ENCODE results near the gene OR2S2.
"Not testable (repeated sequence)": the region's sequence is repeated elsewhere in the genome, so short reads cannot be mapped to it uniquely, and the experiment has no call there.

OR2S2 gene

GRCh38 chr9:35958104-35958837 lies at the start of gene OR2S2:
Gene OR2S2, minus strand, starts transcription at chr9:35958154. Its CDS starts 56 bp downstream, at chr9:35958098.
- no peak within 1 kb of the TSS for H3K27ac ChIP-seq
- TF ChIP-seq CTCF (IDR thresholded peaks at IDR 0.05): no peak
- TF ChIP-seq ZFX (IDR thresholded peaks at IDR 0.05; ENCODE audit: borderline replicate concordance): no peak

GRCh38 chr9:36007316-36007708 lies 49.4 kb upstream of the OR2S2 start:
- no peak overlapping the region for H3K27ac ChIP-seq
- TF ChIP-seq ZFX (IDR thresholded peaks at IDR 0.05; ENCODE audit: borderline replicate concordance): no peak
- no peak for TF ChIP-seq CTCF (IDR thresholded peaks at IDR 0.05)

- no peak overlapping the region for H3K27ac ChIP-seq
- TF ChIP-seq CTCF (IDR thresholded peaks at IDR 0.05) (no peak), ZFX (IDR thresholded peaks at IDR 0.05; ENCODE audit: borderline replicate concordance) (no peak)
Measured at GRCh38 chr9:36006549-36007315, 48.8 kb upstream of the OR2S2 start.

- TF ChIP-seq ZFX (IDR thresholded peaks at IDR 0.05; ENCODE audit: borderline replicate concordance) (no peak), CTCF (IDR thresholded peaks at IDR 0.05) (no peak)
- no peak overlapping the region for H3K27ac ChIP-seq
Measured at GRCh38 chr9:36005891-36006290, 47.9 kb upstream of the OR2S2 start.

GRCh38 chr9:35998333-35998732 lies 40.4 kb upstream of the OR2S2 start:
- TF ChIP-seq CTCF (IDR thresholded peaks at IDR 0.05) (no peak), ZFX (IDR thresholded peaks at IDR 0.05; ENCODE audit: borderline replicate concordance) (no peak)
- no peak overlapping the region for H3K27ac ChIP-seq

- H3K27ac ChIP-seq: not testable (repeated sequence)
Measured at GRCh38 chr9:35997016-35997415, 39.1 kb upstream of the OR2S2 start.

GRCh38 chr9:35996358-35996970 lies 38.5 kb upstream of the OR2S2 start:
- TF ChIP-seq ZFX (IDR thresholded peaks at IDR 0.05; ENCODE audit: borderline replicate concordance) (no peak), CTCF (IDR thresholded peaks at IDR 0.05) (no peak)
- no peak overlapping the region for H3K27ac ChIP-seq

Data from 22Rv1 (cell line).